HTERT RPE-1 (cell line): Measurements from ENCODE around the gene MAP3K20.
"Not testable (repeated sequence)": the region's sequence is repeated elsewhere in the genome, so short reads cannot be mapped to it uniquely, and the experiment has no call there.

Experiments used
- in situ Hi-C: fragments of 300-500 bp; cut with MboI; formaldehyde crosslinking; loops from 4 replicates; pipeline ENCODE4 v1.14.3; 2020; ENCODE audit warnings: low sequenced_read_pairs

MAP3K20 gene

DNA sequence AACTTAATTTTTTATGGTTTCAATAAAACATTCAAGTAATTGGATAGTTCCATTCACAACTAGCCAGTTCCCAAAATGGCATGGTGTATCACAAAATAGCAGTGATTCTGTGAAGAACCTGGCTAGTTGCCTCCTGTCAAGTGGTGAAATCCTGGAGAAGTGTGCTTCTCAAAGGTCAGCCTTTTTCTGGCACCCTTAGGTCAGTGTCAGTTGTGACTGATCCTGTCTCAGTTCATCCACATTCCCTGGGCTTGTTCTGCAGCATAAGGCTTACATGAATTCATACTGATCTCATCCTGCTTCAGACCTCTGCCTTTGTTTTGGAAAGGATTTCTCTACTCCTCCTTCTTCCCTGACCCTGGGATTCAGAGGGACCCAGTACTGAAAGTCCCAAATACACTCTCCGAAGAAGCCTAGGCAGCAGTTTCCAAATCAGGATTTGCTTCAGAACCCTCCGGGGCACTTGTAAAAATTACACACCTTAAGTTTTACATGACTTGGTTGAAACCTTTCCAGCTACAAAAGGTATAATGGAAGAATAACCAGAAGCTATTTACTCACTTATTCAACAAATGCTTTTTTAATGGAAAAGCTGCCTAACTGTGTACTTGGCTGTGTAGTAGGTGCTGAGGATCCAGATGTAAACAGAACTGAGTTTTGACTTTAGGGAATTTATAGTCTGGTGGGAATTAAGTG is 11.0 kb downstream of the MAP3K20 start:
- in situ Hi-C loops: no loop called here

DNA sequence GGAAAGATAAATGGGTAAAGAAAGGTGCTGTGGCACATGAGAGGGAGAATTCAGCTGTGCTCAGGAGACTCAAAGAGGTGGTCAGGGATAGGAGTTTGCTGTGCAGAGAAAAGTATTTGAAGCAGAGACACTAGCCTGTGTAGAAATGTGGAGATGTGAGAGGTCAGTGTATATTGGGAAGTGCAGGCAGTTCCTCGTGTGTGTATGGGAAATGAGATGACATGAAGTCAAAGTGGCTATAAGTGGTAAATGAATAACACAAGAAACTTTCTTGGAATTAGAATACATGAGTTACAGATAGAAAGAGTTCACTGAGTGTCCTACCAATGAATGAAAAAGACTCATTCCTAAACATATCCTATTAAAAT is 11.6 kb downstream of the MAP3K20 start:
- in situ Hi-C loops: no loop called here

DNA sequence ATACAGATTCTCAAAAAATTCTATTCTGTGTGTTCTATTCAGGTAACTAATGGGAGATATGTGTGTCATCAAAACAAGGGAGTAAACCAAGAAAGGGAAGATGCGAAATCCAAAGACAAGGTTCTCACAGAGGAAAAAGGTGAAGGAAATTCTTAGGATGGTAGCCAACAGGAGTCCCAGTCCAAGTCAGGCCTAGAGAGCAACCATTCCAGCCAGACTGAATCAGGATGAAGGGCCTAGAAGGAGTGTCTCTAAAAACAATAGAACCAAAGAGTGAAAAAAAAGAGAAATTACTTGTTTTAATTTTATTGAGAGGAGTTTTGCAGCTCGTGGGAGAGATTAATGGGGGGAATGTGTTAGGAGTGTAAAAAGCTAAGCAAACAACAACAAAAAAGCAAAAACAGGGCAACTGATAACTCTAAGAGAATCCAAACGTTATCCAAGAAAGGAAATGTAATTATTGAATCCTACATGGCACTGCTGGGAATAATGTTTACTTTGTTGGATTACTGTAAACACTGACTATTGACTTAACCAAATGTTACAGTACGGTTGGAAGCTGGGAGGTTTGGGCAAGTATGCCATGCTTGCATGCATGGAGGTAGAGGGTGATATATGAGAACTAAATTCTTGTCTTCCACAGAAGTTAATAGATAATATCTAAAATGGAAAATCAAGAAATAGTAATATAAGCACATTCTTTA is 12.3 kb downstream of the MAP3K20 start:
- in situ Hi-C loops: no loop called here

DNA sequence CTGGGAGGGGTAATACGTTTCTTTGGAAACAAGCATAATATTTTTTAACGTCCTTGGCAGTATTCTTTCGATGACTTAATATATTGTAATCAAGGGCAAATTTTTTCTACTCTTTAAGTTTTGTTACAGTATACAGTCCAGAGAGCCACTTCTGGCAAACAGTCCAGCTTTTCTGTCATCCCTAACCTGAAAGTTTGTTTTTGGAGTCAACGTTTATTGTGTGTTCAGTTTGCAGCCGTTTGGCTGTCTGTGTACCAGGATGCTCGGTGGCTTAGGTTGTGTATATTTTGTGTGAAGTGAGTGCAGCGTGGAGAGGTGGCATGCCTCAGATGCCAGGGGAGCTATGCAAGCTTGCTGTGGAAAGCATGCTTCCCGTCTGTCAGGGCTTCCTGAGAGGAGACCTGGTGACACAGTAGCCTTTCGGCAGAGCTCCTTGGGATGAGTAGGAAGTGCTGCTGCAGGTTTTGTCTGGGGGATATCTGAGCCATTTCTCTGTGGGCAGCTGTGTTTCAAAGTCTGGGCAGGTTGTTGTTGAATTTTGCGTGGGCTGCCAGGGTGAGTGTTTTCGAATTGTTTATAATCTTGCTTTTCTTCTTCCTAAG is 14.7 kb downstream of the MAP3K20 start:
- in situ Hi-C loops: no loop called here

DNA sequence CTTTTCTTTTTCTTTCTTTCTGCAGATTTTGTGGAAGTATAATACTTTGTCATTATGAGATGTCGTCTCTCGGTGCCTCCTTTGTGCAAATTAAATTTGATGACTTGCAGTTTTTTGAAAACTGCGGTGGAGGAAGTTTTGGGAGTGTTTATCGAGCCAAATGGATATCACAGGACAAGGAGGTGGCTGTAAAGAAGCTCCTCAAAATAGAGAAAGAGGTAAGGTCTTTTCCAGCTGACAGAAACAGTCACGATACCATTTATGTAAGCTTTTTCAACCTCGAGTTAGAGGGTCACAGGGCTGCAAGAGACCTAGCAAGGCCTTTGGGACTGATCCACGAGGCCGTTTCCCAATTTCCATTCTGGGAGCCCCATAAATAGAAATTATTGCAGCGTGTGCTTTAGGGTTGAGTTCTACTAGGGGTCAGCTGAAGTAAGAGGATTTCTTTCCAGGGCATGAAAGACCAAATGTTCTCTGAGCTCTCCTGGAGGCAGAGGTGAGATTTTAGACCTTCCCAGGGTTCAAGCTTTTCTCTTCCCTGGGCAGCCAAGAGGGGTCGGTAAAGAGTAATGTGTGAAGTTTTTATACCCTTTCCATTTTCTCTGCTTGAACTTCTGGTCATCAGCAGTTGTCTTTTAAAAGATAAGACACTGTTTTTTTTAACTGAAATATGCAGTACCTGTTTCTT is 15.5 kb downstream of the MAP3K20 start:
- in situ Hi-C loops: no loop called here

DNA sequence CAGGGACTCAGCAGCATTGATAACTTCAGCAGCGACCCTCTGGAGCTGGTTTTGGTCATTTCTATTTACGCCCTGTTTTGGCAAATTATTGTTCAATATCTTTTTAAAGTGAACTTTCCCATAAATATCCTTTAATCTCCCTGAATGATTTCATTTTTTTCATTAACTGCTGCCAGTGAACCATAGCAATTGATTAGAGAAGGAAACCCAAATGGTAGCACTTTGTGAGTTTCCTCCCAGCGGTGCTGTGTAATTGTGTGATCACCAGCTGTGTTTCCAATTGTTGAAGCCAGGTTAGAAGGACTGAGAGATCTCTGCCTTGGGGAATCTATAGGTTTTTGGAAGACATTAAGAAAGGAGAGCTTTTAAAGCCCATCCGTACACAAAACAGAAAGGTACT is 16.3 kb downstream of the MAP3K20 start:
- in situ Hi-C loops: no loop called here

DNA sequence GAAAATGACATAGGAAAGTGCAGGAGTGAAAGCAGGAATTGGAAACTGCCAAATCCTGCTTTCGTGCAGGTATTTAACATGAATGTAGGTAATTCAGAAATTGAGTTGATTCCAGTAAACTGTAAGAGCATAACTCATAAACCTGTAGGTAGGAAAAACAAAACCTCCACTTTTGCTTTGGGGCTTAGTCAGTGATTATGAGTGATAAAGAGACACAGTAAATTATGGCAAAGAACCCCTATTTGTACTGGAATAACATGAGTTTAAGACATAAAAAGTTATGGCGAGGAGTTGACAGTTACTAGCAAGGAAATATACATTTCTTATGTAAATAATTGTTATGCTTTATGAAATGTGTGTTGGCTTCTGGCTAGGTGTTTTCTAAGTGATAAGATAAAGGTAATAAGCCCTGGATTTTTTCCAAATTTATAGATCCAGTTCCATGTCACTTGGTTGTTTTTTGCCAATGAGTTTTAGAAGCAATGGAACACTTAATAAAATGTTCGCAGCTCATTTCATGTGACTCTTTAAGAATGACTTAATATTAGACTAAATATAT is 17.3 kb downstream of the MAP3K20 start:
- in situ Hi-C loops: no loop called here

DNA sequence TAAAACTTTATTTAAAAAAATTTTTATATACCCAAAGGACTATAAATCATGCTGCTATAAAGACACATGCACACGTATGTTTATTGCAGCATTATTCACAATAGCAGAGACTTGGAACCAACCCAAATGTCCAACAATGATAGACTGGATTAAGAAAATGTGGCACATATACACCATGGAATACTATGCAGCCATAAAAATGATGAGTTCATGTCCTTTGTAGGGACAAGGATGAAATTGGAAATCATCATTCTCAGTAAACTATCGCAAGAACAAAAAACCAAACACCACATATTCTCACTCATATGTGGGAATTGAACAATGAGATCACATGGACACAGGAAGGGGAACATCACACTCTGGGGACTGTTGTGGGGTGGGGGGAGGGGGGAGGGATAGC is 18.0 kb downstream of the MAP3K20 start:
- in situ Hi-C loops: not testable (repeated sequence)

DNA sequence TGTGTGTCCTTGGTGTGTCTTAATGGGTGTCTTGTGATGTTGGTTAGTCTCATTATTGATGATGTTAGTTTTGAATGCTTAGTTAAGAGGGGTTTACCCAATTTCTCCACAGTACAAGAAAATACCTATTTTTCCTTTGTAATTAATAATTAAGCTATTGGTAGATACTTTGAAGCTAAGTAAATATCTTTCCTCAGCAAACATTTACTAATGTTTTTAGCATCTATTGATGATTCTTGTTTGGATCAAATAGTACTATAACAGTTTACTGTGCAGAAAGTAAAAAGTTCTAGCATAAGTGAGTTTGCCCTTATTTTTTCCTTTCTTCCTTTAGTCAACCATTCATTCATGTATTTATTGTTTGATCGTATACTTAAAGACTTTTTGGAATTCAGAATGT is 19.1 kb downstream of the MAP3K20 start:
- in situ Hi-C loops: no loop called here

DNA sequence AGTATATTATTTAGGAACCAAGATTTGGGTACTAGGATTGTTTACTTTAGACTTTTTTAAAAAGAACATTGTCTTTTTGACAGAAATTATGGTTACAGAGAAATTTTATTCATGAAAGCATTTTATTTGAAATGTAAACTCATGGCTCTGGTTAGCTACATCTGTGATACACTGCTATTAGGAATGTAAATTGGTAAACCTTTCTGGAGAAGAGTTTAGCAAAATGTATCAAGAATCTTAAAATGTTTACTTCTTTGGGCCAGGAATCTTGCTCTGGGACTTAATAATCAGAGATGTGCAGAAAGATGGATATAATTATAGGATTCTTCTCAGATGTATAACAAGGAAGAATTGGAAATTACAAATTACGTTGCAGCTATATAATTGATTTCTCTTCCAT is 19.7 kb downstream of the MAP3K20 start:
- in situ Hi-C loops: no loop called here

DNA sequence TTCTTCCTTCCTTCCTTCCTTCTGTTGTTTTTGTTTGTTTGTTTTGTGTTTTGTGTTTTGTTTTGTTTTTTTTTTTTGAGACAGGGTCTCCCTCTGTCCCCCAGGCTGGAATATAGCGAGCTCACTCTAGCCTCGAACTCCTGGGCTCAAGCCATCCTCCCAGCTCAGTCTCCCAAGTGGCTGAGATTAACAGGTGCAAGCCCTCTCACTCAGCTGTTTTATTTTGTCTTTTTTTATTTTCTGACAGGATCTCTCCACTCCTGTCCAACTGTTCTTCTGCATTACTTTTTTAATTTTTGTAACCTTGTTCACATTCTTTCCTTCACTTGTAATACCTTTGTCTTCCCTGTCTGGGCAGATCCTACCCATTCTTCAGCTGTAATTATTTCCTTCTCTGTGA is 23.6 kb downstream of the MAP3K20 start:
- in situ Hi-C loops: no loop called here

DNA sequence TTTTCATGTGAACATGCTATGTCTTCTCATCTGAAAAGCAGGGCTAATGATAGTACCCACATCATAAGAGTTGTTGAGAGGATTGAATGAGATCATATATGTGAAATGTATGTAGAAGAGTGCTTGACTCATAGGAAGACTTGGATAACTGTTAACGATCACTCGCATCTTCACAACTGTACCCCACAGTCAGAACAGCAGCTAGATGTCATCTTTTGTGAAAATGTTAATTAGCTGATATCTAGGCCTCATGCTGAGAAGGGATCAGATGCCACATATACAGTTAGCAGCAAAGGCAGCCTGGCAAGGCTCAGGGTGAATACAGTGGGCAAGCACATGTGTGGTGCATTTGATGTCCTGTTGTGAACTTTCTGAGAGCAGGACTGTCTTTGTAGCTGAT is 24.2 kb downstream of the MAP3K20 start:
- in situ Hi-C loops: no loop called here

DNA sequence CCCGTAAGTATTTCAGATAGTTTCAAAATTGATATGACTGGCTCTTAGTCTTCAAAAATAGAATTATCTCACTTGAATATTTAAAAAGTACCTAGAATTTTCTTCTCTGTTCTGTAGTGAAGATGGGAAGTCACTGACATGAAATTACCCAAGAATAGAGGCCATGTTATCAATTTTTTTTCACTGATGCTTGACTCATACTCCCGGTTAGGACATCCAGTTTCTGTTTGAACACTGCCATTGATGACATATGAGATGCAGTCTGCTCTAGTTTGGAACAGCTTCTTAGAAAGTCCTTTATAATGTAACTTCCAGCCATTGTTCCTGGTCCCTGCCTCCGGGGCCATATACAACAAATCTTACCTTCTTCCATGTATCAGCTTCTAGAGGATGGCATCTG is 26.0 kb downstream of the MAP3K20 start:
- in situ Hi-C loops: no loop called here

DNA sequence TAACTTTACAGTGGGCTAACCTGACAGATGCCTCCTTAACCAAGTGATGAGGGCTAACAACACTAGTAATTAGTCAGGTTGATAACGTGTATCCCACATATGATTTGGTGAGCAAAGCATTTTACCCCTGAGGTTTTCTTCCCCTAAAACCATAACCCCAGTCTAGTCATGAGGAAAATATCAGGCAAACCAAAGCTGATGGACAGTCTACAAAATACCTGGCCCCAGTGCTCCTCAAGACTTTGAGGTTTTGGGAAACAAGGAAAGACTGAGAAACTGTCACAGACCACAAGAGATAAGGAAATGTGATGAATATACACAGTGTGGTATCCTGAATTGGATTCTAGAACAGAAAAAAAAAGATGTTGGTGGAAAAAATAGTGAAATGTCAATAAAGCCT is 28.5 kb downstream of the MAP3K20 start:
- in situ Hi-C loops: no loop called here

DNA sequence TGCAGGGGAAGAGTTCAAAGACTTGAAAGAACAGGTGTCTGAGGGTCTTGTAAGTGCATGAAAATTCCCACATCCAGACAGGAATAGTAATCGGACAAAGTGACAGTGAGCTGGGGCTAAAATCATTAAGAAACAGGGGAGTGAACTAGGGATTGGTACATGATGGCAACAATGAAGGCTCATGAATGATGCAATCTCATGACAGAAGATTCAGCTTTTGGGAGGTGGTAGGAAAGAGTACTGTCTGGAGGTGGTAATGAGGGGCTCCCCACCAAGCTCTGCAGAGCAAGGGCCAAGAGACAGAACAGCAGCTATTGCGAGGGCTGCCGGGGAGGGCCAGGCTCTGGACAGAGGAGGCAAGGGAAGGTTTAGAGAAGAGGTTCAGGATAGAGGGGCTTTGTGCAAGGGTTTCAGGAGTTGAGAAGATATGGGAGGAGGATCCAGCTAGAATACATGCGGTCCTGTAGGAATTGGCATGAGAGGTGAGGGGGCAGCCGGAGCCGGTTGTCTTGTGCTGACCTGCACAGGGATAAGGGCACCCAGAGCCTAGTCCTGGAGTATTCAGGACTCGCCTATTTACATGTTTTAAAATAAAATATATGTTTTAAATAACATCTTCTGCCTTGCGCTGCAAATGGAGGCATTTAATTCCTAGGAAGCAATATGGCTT is 31.4 kb downstream of the MAP3K20 start:
- in situ Hi-C loops: no loop called here

DNA sequence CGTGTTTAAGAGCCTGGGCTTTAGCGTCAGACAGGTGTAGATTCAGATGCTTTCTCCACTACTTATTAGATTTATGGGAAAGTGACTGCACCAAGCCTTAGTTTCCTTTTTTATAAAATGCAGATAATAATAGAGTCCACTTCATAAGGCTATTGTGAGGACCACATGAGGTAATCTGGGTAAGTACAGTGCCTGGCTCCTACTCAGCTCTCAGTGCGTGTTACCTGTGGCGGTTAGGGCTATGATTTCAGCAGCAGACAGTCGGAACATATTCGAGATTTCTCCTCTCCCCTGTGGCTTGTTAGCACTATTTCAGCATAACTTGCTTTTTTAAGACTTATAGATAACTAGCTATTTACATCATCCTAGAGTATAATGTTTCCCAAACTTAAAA is 32.0 kb downstream of the MAP3K20 start:
- in situ Hi-C loops: no loop called here

DNA sequence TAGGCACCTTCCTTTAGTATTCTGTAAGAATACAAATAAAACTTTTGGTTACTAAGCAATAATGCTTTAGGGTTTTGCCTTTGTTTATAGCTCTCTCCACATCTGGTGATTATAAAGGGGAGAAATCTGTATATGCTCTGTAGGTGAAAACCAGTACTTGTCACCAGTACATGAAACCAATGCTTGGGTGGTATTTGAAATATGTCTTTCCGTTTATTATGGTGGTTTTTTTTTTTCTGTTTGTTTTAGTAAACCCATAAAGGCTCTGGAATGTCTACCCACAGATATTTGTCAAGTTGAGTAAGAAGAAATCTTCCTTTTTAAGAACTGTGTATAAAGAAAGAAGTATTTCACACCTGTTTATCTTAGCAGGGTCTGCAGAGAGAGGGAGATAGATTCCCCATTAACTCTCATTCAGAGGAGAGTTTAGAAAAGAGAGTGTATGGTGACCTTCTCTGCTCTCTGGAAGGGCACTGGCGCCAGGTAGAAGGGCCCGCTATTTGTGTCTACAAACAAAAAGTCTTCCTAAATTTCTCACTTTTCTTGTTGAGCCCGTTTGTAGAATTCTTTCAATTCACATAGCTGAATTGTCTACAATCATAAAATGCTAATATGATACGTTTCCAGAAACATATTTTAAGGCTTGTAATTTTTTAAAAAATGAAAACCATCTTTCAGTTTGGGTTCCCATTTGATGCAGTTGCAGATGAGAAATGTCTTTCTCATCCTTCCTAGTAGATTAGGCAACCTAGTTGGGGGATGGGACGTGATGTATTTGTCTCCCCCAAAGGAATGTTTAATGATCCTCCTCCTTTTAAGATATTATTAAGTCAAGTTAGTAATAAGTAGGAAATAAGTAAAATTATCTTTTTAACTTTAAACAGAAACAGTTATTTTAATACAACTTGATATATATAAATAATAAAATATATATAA is 33.9 kb downstream of the MAP3K20 start:
- in situ Hi-C loops: no loop called here

DNA sequence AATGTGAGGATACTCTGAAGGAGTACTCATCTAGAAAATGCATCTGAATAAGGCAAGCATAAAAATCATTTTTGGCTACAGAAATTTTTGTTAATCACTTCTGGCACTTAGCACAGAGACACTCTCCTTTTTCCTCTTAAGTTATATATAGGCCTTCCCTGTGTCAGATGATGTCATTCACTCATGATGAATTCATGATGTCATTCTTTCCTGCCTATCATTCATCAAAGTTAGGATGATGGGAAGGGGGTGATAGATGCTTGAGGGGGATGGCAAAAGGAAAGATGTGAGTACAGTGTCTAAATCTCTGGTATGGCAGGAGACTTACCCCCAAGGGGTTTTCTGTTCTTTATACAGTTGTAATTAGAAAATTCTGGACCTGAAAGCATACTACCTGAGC is 42.0 kb downstream of the MAP3K20 start:
- in situ Hi-C loops: no loop called here

DNA sequence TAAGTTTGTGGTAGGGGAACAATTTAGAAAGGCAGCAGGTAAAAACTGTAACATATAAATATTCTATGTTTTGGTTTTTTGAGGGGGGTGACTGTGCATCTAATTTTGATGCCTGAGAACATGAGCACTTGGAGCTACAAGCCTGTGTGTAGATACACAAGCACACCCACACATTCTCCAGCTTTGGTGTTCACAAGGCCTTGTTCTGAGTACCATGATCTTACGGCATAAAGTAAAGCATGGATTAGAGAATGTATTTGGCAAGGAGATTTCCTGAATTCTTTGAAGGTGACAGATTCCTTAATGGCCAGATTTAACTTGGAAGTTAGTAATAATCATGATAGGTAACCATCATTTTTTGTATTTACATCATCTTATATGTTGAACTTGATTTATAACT is 42.7 kb downstream of the MAP3K20 start:
- in situ Hi-C loops: no loop called here
